ENCODE data around the gene WDR6. TPM values are rescaled to one million over a fixed set of nuclear protein-coding genes. Genes with fewer than 3 reads are reported as not detected.

WDR6 gene
- total RNA-seq, 4 donors from 2014 or later: 96.7 to 233 (median 179) TPM

- no peak for DNase-seq
- H3K4me3 ChIP-seq: no peak overlapping the region
- TF ChIP-seq POLR2A (IDR thresholded peaks at IDR 0.05) (no peak), CTCF (IDR thresholded peaks at IDR 0.05) (no peak)
Measured at GRCh38 chr3:48985831-48986376, 21.3 kb upstream of the WDR6 start.

GRCh38 chr3:48989126-48989795 is 17.9 kb upstream of the WDR6 start:
- no peak for DNase-seq
- H3K36me3 ChIP-seq: peaks cover 0 to 25% (median 0%) of the 10 kb centered on the region in 3 donors
- H3K27me3 ChIP-seq: no peaks in the 10 kb centered on the region
- H3K9me3 ChIP-seq: no peaks in the 10 kb centered on the region
- peaks cover 0 to 21% (median 15%) of the 10 kb centered on the region in 4 donors for H3K4me1 ChIP-seq
- peak overlapping the region; percentile 74 to 91 (median 88) for H3K27ac ChIP-seq
- H3K4me3 ChIP-seq: peak overlapping the region; percentile 73 to 97 (median 92)
- no peak for TF ChIP-seq POLR2A (IDR thresholded peaks at IDR 0.05)
- TF ChIP-seq CTCF (IDR thresholded peaks at IDR 0.05): no peak

More at GRCh38 chr3:48985831-48986376, 21.3 kb upstream of the WDR6 start:
- H3K36me3 ChIP-seq: peaks cover 0 to 51% (median 0%) of the 10 kb centered on the region in 3 donors
- no peaks in the 10 kb centered on the region for H3K27me3 ChIP-seq
- no peaks in the 10 kb centered on the region for H3K9me3 ChIP-seq
- no peak overlapping the region for H3K27ac ChIP-seq
- H3K4me1 ChIP-seq: peaks cover 0 to 11% (median 8%) of the 10 kb centered on the region in 4 donors

- no peaks in the 10 kb centered on the region for H3K27me3 ChIP-seq
- H3K27ac ChIP-seq: peak within 1 kb of the TSS; percentile 74 to 91 (median 88)
- H3K36me3 ChIP-seq: peaks cover 0 to 19% (median 0%) of the 10 kb centered on the region in 3 donors
- peaks cover 0 to 21% (median 15%) of the 10 kb centered on the region in 4 donors for H3K4me1 ChIP-seq
- H3K9me3 ChIP-seq: no peaks in the 10 kb centered on the region
- TF ChIP-seq POLR2A (IDR thresholded peaks at IDR 0.05) (peak in 1 of 2 donors; percentile 33), CTCF (IDR thresholded peaks at IDR 0.05) (peak in 3 of 6 experiments; percentile 32 to 42 (median 34))
- peak; percentile 75 to 92 (median 84) for DNase-seq
- H3K4me3 ChIP-seq: peak within 1 kb of the TSS; percentile 73 to 97 (median 92)
Measured at GRCh38 chr3:48989796-48990635, 17.2 kb upstream of the WDR6 start, which contains the start of gene P4HTM. P4HTM (plus strand) TSS chr3:48990241; CDS start chr3:48990257, 16 bp downstream.

- peaks cover 0 to 21% (median 15%) of the 10 kb centered on the region in 4 donors for H3K4me1 ChIP-seq
- H3K27me3 ChIP-seq: no peaks in the 10 kb centered on the region
- H3K9me3 ChIP-seq: no peaks in the 10 kb centered on the region
- DNase-seq: peak; percentile 45 to 65 (median 64)
- TF ChIP-seq CTCF (IDR thresholded peaks at IDR 0.05) (no peak), POLR2A (IDR thresholded peaks at IDR 0.05) (no peak)
- peak overlapping the region; percentile 73 to 97 (median 92) for H3K4me3 ChIP-seq
- H3K36me3 ChIP-seq: peaks cover 0 to 19% (median 0%) of the 10 kb centered on the region in 3 donors
- H3K27ac ChIP-seq: peak overlapping the region; percentile 74 to 91 (median 88)
Measured at GRCh38 chr3:48990636-48991469, 16.3 kb upstream of the WDR6 start.
